ENCODE data around the gene CAT.
"Not testable (repeated sequence)": the region's sequence is repeated elsewhere in the genome, so short reads cannot be mapped to it uniquely, and the experiment has no call there.

Gene CAT

DNA sequence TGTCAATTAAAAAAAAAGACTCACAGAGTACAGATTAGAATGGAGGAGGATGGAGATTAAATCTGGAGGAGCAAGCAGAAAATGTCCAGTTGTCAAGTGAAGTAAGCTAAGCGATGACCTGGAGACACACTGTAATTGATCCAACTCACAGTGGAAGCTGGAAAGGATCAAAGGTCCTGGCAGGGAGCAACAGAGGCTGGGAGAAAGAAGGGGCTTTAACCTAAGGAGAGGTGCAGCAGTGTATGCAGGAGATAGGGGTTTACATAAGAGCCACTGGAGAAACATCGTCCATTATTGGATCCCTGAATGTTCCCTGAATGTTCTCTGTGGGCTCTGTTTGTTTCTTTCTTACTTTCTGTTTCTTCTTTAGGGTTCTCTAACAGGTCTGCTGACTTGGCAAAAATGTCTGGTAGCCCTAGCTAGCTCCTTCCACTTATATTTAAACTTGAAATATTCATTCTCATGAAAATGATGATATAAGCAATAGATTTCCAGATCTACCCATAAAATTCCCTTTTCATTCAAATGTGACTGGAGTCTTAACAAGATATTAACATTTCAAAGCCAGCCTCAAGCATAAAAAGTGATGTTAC is 30.1 kb upstream of the CAT start:
- no peak overlapping the region for H3K4me3 ChIP-seq (ENCODE audit: low read depth, low read length)
- no peaks in the 10 kb centered on the region for H3K27me3 ChIP-seq (ENCODE audit: control insufficient read depth, insufficient read depth, low read length)
- no peak overlapping the region for H3K9ac ChIP-seq (ENCODE audit: low read depth, low read length)
- H3K4me1 ChIP-seq (ENCODE audit: control insufficient read depth, insufficient read depth, low read length): no peaks in the 10 kb centered on the region
- no peaks in the 10 kb centered on the region for H3K36me3 ChIP-seq (ENCODE audit: control insufficient read depth, insufficient read depth, low read length)
- H3K9me3 ChIP-seq (ENCODE audit: control insufficient read depth, insufficient read depth, low read length): peaks cover 6% of the 10 kb centered on the region; the same call in 1 of the 2 replicates
- no peak overlapping the region for H3K27ac ChIP-seq (ENCODE audit: low read depth, low read length)

DNA sequence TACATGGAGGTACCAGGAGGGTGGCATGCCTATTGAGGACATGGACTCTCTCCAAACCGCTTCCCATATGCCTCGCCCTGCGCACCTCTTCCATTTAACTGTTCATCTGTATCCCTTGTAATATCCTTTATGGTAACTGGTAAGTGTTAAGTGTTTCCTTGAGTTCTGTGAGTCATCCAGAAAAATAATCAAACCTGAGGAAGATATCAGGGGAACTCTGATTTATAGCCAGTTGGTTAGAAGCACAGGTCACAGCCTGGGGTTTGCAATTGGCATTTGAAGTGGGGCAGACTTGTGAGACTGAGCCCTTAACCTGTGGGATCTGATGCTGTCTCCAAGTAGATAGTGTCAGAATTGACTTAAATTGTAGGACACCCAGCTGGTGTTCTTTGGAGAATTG is 27.6 kb upstream of the CAT start:
- H3K36me3 ChIP-seq (ENCODE audit: control insufficient read depth, insufficient read depth, low read length): no peaks in the 10 kb centered on the region
- peaks cover 8% of the 10 kb centered on the region; the same call in 1 of the 2 replicates for H3K9me3 ChIP-seq (ENCODE audit: control insufficient read depth, insufficient read depth, low read length)
- H3K4me3 ChIP-seq (ENCODE audit: low read depth, low read length): no peak overlapping the region
- H3K9ac ChIP-seq (ENCODE audit: low read depth, low read length): no peak overlapping the region
- H3K27me3 ChIP-seq (ENCODE audit: control insufficient read depth, insufficient read depth, low read length): no peaks in the 10 kb centered on the region
- H3K27ac ChIP-seq (ENCODE audit: low read depth, low read length): no peak overlapping the region
- no peaks in the 10 kb centered on the region for H3K4me1 ChIP-seq (ENCODE audit: control insufficient read depth, insufficient read depth, low read length)

DNA sequence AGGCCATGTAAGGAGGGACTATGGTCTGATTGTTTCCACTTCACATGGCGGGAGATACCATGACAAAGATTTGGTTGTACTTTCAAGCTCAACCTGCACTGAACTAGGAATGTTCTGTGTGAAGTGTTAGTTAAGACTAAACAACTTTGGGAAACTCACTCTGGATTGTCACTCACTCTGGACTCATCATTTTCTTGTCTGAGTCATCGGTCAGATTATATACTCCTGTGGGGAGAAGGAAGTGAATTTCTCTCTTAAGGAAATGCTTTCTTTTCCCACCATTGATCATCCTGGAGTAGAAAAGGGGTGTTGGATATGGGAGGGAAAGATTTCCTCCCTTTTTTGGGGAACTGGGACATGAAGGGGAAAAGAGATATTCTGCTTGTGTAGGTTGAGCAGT is 26.9 kb upstream of the CAT start:
- no peaks in the 10 kb centered on the region for H3K4me1 ChIP-seq (ENCODE audit: control insufficient read depth, insufficient read depth, low read length)
- H3K27ac ChIP-seq (ENCODE audit: low read depth, low read length): no peak overlapping the region
- peaks cover 8% of the 10 kb centered on the region; the same call in 1 of the 2 replicates for H3K9me3 ChIP-seq (ENCODE audit: control insufficient read depth, insufficient read depth, low read length)
- no peaks in the 10 kb centered on the region for H3K27me3 ChIP-seq (ENCODE audit: control insufficient read depth, insufficient read depth, low read length)
- no peaks in the 10 kb centered on the region for H3K36me3 ChIP-seq (ENCODE audit: control insufficient read depth, insufficient read depth, low read length)
- H3K4me3 ChIP-seq (ENCODE audit: low read depth, low read length): no peak overlapping the region
- no peak overlapping the region for H3K9ac ChIP-seq (ENCODE audit: low read depth, low read length)

DNA sequence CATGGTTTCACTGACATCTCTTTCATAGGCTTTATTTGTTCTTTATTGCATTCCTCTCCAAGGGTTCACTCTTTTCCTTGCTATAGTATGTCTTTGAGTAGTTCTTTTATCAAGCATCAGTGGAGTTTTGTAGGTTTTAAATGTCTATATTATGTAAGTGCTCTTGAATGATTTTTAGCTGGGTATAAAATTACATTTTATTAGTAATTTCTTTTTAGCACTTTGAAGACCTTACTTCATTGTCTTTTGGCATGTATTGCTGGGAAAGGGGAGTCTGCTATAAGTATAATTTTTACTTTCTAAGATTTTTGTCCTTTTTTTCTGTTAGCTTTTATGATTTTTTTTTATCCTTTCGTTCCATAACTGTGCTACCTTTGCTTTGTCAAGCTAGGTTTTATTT is 25.5 kb upstream of the CAT start:
- no peak overlapping the region for H3K9ac ChIP-seq (ENCODE audit: low read depth, low read length)
- H3K27me3 ChIP-seq (ENCODE audit: control insufficient read depth, insufficient read depth, low read length): no peaks in the 10 kb centered on the region
- H3K4me3 ChIP-seq (ENCODE audit: low read depth, low read length): no peak overlapping the region
- H3K36me3 ChIP-seq (ENCODE audit: control insufficient read depth, insufficient read depth, low read length): no peaks in the 10 kb centered on the region
- peaks cover 8% of the 10 kb centered on the region; the same call in 1 of the 2 replicates for H3K9me3 ChIP-seq (ENCODE audit: control insufficient read depth, insufficient read depth, low read length)
- H3K27ac ChIP-seq (ENCODE audit: low read depth, low read length): no peak overlapping the region
- no peaks in the 10 kb centered on the region for H3K4me1 ChIP-seq (ENCODE audit: control insufficient read depth, insufficient read depth, low read length)

DNA sequence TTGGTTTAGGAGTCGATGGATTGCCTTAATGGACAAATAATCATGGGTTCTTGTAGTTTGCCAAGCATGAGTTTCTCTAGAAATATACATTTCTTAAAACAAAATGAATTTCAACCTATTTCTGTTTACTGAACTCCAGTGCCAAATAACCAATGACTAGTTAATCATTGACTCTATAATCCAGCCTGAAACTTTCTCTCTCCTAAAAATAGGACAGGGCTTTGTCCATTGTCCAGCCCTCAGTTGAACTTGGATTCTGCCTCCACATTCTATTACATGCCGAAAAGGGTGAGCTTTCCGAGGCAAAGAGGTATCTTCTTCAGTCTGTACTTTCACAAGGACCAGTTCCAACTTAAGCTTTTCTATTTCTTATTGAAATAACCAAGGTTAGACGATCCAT is 23.2 kb upstream of the CAT start:
- peaks cover 8% of the 10 kb centered on the region; the same call in 1 of the 2 replicates for H3K9me3 ChIP-seq (ENCODE audit: control insufficient read depth, insufficient read depth, low read length)
- no peak overlapping the region for H3K9ac ChIP-seq (ENCODE audit: low read depth, low read length)
- no peak overlapping the region for H3K27ac ChIP-seq (ENCODE audit: low read depth, low read length)
- no peak overlapping the region for H3K4me3 ChIP-seq (ENCODE audit: low read depth, low read length)
- H3K36me3 ChIP-seq (ENCODE audit: control insufficient read depth, insufficient read depth, low read length): no peaks in the 10 kb centered on the region
- H3K27me3 ChIP-seq (ENCODE audit: control insufficient read depth, insufficient read depth, low read length): no peaks in the 10 kb centered on the region
- H3K4me1 ChIP-seq (ENCODE audit: control insufficient read depth, insufficient read depth, low read length): no peaks in the 10 kb centered on the region

DNA sequence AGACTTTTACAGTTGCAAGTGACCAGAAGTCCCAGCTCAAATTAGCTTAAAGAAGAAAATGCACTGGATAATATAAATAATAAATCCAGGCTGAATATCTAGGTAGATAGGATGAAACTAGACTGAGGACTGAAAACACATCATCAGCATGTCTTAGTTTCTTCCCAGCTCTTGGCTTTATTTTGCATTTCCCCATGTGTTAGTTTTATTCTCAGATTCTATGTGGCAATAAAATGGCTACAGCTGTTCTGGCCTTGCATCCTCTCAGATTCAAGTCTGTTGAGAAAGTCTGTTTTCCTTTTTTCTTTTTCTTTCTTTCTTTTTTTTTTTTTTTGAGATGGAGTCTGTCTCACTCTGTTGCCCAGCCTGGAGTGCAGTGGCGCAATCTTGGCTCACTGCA is 22.6 kb upstream of the CAT start:
- peaks cover 8% of the 10 kb centered on the region; the same call in 1 of the 2 replicates for H3K9me3 ChIP-seq (ENCODE audit: control insufficient read depth, insufficient read depth, low read length)
- H3K27ac ChIP-seq (ENCODE audit: low read depth, low read length): no peak overlapping the region
- H3K36me3 ChIP-seq (ENCODE audit: control insufficient read depth, insufficient read depth, low read length): no peaks in the 10 kb centered on the region

DNA sequence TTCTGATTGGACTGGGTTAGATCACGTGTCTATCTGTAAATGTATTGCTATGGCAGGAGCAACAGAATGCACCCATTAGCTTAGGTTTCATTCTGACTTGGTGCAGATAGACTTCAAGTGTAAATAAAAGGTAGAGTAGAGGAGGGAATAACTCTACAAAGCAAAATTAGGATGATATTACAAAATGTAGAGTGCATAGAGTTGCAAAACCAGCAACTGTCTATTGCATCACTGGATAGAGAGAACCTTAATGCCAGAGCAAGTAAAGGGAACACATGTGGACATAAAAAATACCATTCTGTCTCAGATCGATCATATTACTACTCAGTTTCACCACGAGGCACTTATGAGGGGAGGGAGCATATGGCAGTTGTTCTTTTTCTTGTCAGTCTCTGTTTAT is 22.0 kb upstream of the CAT start:
- H3K9ac ChIP-seq (ENCODE audit: low read depth, low read length): no peak overlapping the region
- H3K36me3 ChIP-seq (ENCODE audit: control insufficient read depth, insufficient read depth, low read length): no peaks in the 10 kb centered on the region
- H3K4me3 ChIP-seq (ENCODE audit: low read depth, low read length): no peak overlapping the region
- H3K9me3 ChIP-seq (ENCODE audit: control insufficient read depth, insufficient read depth, low read length): peaks cover 8% of the 10 kb centered on the region; the same call in 1 of the 2 replicates
- H3K27me3 ChIP-seq (ENCODE audit: control insufficient read depth, insufficient read depth, low read length): no peaks in the 10 kb centered on the region
- H3K4me1 ChIP-seq (ENCODE audit: control insufficient read depth, insufficient read depth, low read length): no peaks in the 10 kb centered on the region
- no peak overlapping the region for H3K27ac ChIP-seq (ENCODE audit: low read depth, low read length)

More for the DNA sequence above, 22.6 kb upstream of the CAT start:
- Histone ChIP-seq H3K4me3 (ENCODE audit: low read depth, low read length) (no peak overlapping the region), H3K9ac (ENCODE audit: low read depth, low read length) (no peak overlapping the region), H3K4me1 (ENCODE audit: control insufficient read depth, insufficient read depth, low read length) (no peaks in the 10 kb centered on the region), H3K27me3 (ENCODE audit: control insufficient read depth, insufficient read depth, low read length) (no peaks in the 10 kb centered on the region)

DNA sequence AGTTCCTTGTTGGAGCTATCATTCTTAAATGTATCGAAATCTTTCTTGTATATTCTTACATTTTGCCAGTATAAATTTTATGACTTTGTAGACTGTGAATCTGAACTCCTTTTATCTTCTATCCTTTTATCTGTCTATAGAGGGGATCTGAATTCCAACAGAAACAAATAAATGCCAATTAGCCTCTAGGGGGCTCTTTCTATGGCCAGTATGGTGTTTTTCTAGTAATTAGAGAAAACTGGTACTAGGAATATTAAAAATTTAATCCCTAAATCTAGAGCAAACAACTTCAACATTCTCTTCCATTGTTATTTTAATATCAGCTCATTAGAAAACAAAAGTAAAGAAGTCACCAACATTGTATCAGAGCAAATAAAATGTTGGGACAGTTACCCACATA is 21.5 kb upstream of the CAT start:
- Histone ChIP-seq H3K36me3 (ENCODE audit: control insufficient read depth, insufficient read depth, low read length) (no peaks in the 10 kb centered on the region), H3K27me3 (ENCODE audit: control insufficient read depth, insufficient read depth, low read length) (no peaks in the 10 kb centered on the region), H3K4me1 (ENCODE audit: control insufficient read depth, insufficient read depth, low read length) (no peaks in the 10 kb centered on the region), H3K27ac (ENCODE audit: low read depth, low read length) (no peak overlapping the region), H3K9ac (ENCODE audit: low read depth, low read length) (no peak overlapping the region), H3K9me3 (ENCODE audit: control insufficient read depth, insufficient read depth, low read length) (peaks cover 8% of the 10 kb centered on the region; the same call in 1 of the 2 replicates), H3K4me3 (ENCODE audit: low read depth, low read length) (no peak overlapping the region)

DNA sequence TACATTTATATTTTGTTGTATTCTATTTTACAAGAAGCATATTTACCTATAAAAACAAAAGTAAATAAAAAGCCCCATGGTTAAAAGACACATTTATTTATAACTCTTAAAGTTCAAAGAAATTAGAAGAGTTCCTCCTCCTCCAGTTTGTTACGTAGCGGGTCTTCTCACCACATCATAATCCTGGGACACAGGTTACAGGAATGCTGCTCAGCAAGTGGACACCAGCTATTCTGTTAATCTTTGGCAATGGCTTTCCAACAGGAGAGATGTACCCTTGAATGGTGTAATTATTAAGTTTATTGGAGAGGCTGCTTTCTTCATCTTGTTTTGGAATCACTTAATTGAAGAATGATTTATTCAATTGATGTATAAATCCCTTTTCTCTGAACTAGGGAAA is 19.6 kb upstream of the CAT start:
- Histone ChIP-seq H3K4me3 (ENCODE audit: low read depth, low read length) (no peak overlapping the region), H3K4me1 (ENCODE audit: control insufficient read depth, insufficient read depth, low read length) (no peaks in the 10 kb centered on the region), H3K27me3 (ENCODE audit: control insufficient read depth, insufficient read depth, low read length) (no peaks in the 10 kb centered on the region), H3K9me3 (ENCODE audit: control insufficient read depth, insufficient read depth, low read length) (no peaks in the 10 kb centered on the region), H3K36me3 (ENCODE audit: control insufficient read depth, insufficient read depth, low read length) (no peaks in the 10 kb centered on the region), H3K27ac (ENCODE audit: low read depth, low read length) (no peak overlapping the region), H3K9ac (ENCODE audit: low read depth, low read length) (no peak overlapping the region)

DNA sequence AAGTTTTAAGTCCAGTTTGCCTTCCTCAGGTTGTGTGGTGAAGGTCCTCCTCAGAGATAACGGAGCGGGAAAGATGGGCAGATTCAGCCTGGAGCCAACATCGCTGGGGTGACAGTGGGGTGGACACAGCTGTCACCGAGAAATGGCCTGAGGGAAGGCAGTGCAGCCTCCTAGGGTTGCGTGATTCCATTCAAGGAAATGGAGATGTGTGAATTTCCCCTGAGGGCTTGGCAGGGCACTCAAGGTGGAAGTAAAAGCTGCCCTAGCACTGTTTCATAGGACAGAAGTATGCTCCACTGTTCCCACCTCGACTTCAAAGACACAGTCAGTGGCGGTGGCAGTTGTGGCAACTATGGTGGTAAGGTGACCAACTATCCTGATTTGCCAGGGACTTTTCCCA is 15.4 kb upstream of the CAT start:
- Histone ChIP-seq H3K9me3 (ENCODE audit: control insufficient read depth, insufficient read depth, low read length) (no peaks in the 10 kb centered on the region), H3K4me1 (ENCODE audit: control insufficient read depth, insufficient read depth, low read length) (no peaks in the 10 kb centered on the region), H3K27me3 (ENCODE audit: control insufficient read depth, insufficient read depth, low read length) (no peaks in the 10 kb centered on the region), H3K36me3 (ENCODE audit: control insufficient read depth, insufficient read depth, low read length) (no peaks in the 10 kb centered on the region), H3K9ac (ENCODE audit: low read depth, low read length) (no peak overlapping the region), H3K27ac (ENCODE audit: low read depth, low read length) (no peak overlapping the region), H3K4me3 (ENCODE audit: low read depth, low read length) (no peak overlapping the region)

DNA sequence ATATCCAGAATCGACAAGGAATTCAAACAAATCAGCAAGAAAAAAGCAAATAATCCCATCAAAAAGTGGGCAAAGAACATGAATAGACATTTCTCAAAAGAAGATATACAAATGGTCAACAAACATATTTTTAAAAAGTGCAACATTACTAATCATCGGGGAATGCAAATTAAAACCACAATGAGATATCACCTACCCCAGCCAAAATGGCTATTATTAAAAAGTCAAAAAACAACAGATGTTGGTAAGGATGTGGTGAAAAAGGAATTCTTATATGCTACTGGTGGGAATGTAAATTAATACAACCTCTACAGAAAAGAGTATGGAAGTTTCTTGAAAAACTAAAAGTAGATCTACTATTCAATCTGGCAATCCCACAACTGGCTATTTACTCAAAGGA is 13.9 kb upstream of the CAT start:
- H3K4me3 ChIP-seq (ENCODE audit: low read depth, low read length): not testable (repeated sequence)

More for the DNA sequence above, 13.9 kb upstream of the CAT start:
- not testable (repeated sequence) for H3K4me1 ChIP-seq (ENCODE audit: control insufficient read depth, insufficient read depth, low read length); H3K27ac ChIP-seq (ENCODE audit: low read depth, low read length); H3K36me3 ChIP-seq (ENCODE audit: control insufficient read depth, insufficient read depth, low read length); H3K9me3 ChIP-seq (ENCODE audit: control insufficient read depth, insufficient read depth, low read length); H3K9ac ChIP-seq (ENCODE audit: low read depth, low read length); H3K27me3 ChIP-seq (ENCODE audit: control insufficient read depth, insufficient read depth, low read length)
